Right lobe of liver (tissue), 4 donors: Measurements from ENCODE around the gene SPINT2.

Experiments
- CTCF ChIP-seq, 4 donors: fragments of 200-600 bp in 3 of 4; fragments of 450-650 bp in 1 of 4; IDR thresholded peaks; one replicate each; pipeline versions ENCODE4 v1.5.1 to v1.8.0; 2016 to 2022; ENCODE audit warnings: antibody characterized with exemption in 4 of 4, mild to moderate bottlenecking in 2 of 4
- POLR2A ChIP-seq: fragments of 450-650 bp; IDR thresholded peaks from one replicate; pipeline ENCODE4 v1.6.1; 2017; ENCODE audit warnings: antibody characterized with exemption, mild to moderate bottlenecking
- donor health status: DM: no; HTN: no; CAD: no.
- donor health status: DM: no; HTN: no; CAD: no.
- donor health status: DM: no; HTN: yes; CAD: no.

DNA sequence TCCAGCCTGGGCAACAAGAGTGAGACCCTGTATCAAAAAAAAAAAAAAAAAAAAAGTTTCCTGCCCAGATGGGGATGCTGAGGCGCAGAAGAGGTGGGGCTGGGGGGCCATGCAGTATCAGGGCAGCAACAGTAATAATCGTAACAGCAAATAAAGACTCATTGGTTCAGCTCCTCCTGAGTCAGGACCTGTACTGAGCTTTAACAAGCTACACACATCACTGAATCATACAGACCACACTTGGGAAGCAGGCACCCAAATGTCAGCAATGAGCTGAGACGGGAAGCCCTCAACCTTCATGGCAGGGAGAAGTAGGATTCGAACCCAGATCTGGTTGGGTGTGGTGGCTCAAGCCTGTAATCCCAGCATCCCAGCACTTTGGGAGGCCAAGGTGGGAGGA lies 29.8 kb upstream of the SPINT2 start:
- TF ChIP-seq POLR2A (no peak), CTCF (IDR thresholded peaks at IDR 0.05) (no peak)
